ENCODE results near the gene GTPBP3. TPM values are rescaled to one million over a fixed set of nuclear protein-coding genes. Genes with fewer than 3 reads are reported as not detected.
A peak's percentile ranks its signal among the peaks of the same experiment; 100 is the strongest.

The GTPBP3 gene
- total and polyA plus RNA-seq, 12 donors: 8.0 to 12.8 (median 9.8) TPM

- intact Hi-C loops (cut with DNase I): loop anchor here in 8 of 10 donors (5.0 to 10.0 kb wide), 4 partner anchors 75 to 98 kb away; partner anchors contain the start of gene NXNL1 (in 1 of the 8)
- Histone ChIP-seq H3K4me1 (peaks cover 0 to 42% (median 26%) of the 10 kb centered on the region in 9 donors), H3K27ac (peak overlapping the region in 5 of 10 donors; percentile 5 to 35 (median 28)), H3K9me3 (peaks cover 0 to 12% (median 0%) of the 10 kb centered on the region in 11 donors), H3K4me3 (peak overlapping the region in 9 of 10 donors; percentile 21 to 58 (median 52)), H3K27me3 (peaks cover 0 to 50% (median 15%) of the 10 kb centered on the region in 7 donors), H3K36me3 (no peaks in the 10 kb centered on the region)
- DNase-seq (no peak), ATAC-seq (peak in 2 of 8 donors; percentile 2)
- 6 to 10% methylated on average over 32 to 37 of the region's 37 CpGs for WGBS, 2 donors
- TF ChIP-seq CTCF (IDR thresholded peaks at IDR 0.05): peak in 1 of 9 donors; percentile 10
Measured at GRCh38 chr19:17389957-17390664, 52.8 kb downstream of the GTPBP3 start.

- 1% methylated on average over 50 of the region's 50 CpGs for WGBS, 2 donors
- ATAC-seq: peak; percentile 96 to 99 (median 98)
- intact Hi-C loops (cut with DNase I): loop anchor here in 5 of 10 donors (1.0 to 10.0 kb wide), 4 partner anchors 28 to 99 kb away; partner anchors contain the start of gene NXNL1 (in 1 of the 5)
- Histone ChIP-seq H3K4me3 (peak overlapping the region; percentile 21 to 58 (median 52)), H3K9me3 (peaks cover 0 to 12% (median 0%) of the 10 kb centered on the region in 11 donors), H3K4me1 (peaks cover 0 to 40% (median 23%) of the 10 kb centered on the region in 9 donors), H3K27ac (peak overlapping the region in 6 of 10 donors; percentile 5 to 35 (median 29)), H3K36me3 (no peaks in the 10 kb centered on the region), H3K27me3 (peaks cover 0 to 50% (median 15%) of the 10 kb centered on the region in 7 donors)
- peak; percentile 50 to 87 (median 80) for TF ChIP-seq CTCF (IDR thresholded peaks at IDR 0.05)
- peak; percentile 93 to 94 for DNase-seq
Measured at GRCh38 chr19:17390665-17391370, 53.5 kb downstream of the GTPBP3 start.

- WGBS, 2 donors: 11 to 12% methylated on average over 26 of the region's 26 CpGs
- peak in 2 of 9 donors; percentile 2 to 6 for TF ChIP-seq CTCF (IDR thresholded peaks at IDR 0.05)
- DNase-seq: no peak
- peak overlapping the region in 1 of 10 donors; percentile 30 for H3K27ac ChIP-seq
- peak overlapping the region; percentile 16 to 58 (median 51) for H3K4me3 ChIP-seq
- intact Hi-C loops (cut with DNase I): loop anchor here in 5 of 10 donors (1.0 to 10.0 kb wide), 4 partner anchors 28 to 99 kb away; partner anchors contain the start of gene NXNL1 (in 1 of the 5)
- H3K27me3 ChIP-seq: peaks cover 0 to 50% (median 15%) of the 10 kb centered on the region in 7 donors
- no peak for ATAC-seq
- H3K9me3 ChIP-seq: peaks cover 0 to 12% (median 0%) of the 10 kb centered on the region in 11 donors
- peaks cover 0 to 37% (median 19%) of the 10 kb centered on the region in 9 donors for H3K4me1 ChIP-seq
- H3K36me3 ChIP-seq: no peaks in the 10 kb centered on the region
Measured at GRCh38 chr19:17391371-17392151, 54.2 kb downstream of the GTPBP3 start.

Other genes with a start within 250 kb of the GTPBP3 start
- 10 to 100 TPM; 25.1 to 36.6 (median 28.3) TPM for gene USE1, start 122.2 kb upstream of the GTPBP3 start, total RNA-seq
- gene USE1, start 122.2 kb upstream of the GTPBP3 start, polyA plus RNA-seq: 10 to 100 TPM; 48.6 to 67.6 TPM
- 10 to 100 TPM in 9 of 10 donors, 1 to 10 TPM in 1; 7.2 to 38.6 (median 15.0) TPM for gene OCEL1, start 111.3 kb upstream of the GTPBP3 start, total RNA-seq
- gene OCEL1, start 111.3 kb upstream of the GTPBP3 start, polyA plus RNA-seq: 10 to 100 TPM; 14.3 to 47.4 TPM
- gene NR2F6, start 91.6 kb upstream of the GTPBP3 start, total RNA-seq: 10 to 100 TPM; 34.5 to 79.7 (median 42.2) TPM
- 10 to 100 TPM; 32.0 to 46.1 TPM for gene NR2F6, start 91.6 kb upstream of the GTPBP3 start, polyA plus RNA-seq
- gene USHBP1, start 72.8 kb upstream of the GTPBP3 start, total RNA-seq: 10 to 100 TPM in 1 of 10 donors, 1 to 10 TPM in 9; 3.4 to 10.7 (median 6.6) TPM
- gene USHBP1, start 72.8 kb upstream of the GTPBP3 start, polyA plus RNA-seq: 10 to 100 TPM; 11.5 to 30.9 TPM
- 10 to 100 TPM; 64.5 to 83.4 (median 74.4) TPM for gene BABAM1, start 70.1 kb upstream of the GTPBP3 start, total RNA-seq
- gene BABAM1, start 70.1 kb upstream of the GTPBP3 start, polyA plus RNA-seq: 10 to 100 TPM; 68.9 to 88.2 TPM
- under 1 TPM in 8 of 10 donors, not detected in 2; 0.09 to 0.85 (median 0.22) TPM for gene ANKLE1, start 55.7 kb upstream of the GTPBP3 start, total RNA-seq
- gene ANKLE1, start 55.7 kb upstream of the GTPBP3 start, polyA plus RNA-seq: under 1 TPM; 0.15 to 0.20 TPM
- 10 to 100 TPM in 2 of 10 donors, 1 to 10 TPM in 8; 6.0 to 16.9 (median 7.9) TPM for gene ABHD8, start 34.1 kb upstream of the GTPBP3 start, total RNA-seq
- gene ABHD8, start 34.1 kb upstream of the GTPBP3 start, polyA plus RNA-seq: 10 to 100 TPM in 1 of 2 donors, 1 to 10 TPM in 1; 8.7 to 16.6 TPM
- gene MRPL34, start 31.7 kb upstream of the GTPBP3 start, total RNA-seq: 100 to 1,000 TPM; 122 to 259 (median 151) TPM
- 100 to 1,000 TPM; 157 to 301 TPM for gene MRPL34, start 31.7 kb upstream of the GTPBP3 start, polyA plus RNA-seq
- 10 to 100 TPM; 24.0 to 39.7 (median 34.7) TPM for gene DDA1, start 28.0 kb upstream of the GTPBP3 start, total RNA-seq
- gene DDA1, start 28.0 kb upstream of the GTPBP3 start, polyA plus RNA-seq: 10 to 100 TPM; 20.4 to 85.7 TPM
- 10 to 100 TPM in 3 of 10 donors, 1 to 10 TPM in 7; 6.2 to 11.7 (median 8.0) TPM for gene ANO8, start 2.7 kb upstream of the GTPBP3 start, total RNA-seq
- gene ANO8, start 2.7 kb upstream of the GTPBP3 start, polyA plus RNA-seq: 10 to 100 TPM in 1 of 2 donors, 1 to 10 TPM in 1; 3.3 to 14.6 TPM
- 10 to 100 TPM in 9 of 10 donors, 1 to 10 TPM in 1; 7.5 to 56.0 (median 22.1) TPM for gene PLVAP, start 39.8 kb downstream of the GTPBP3 start, total RNA-seq
- gene PLVAP, start 39.8 kb downstream of the GTPBP3 start, polyA plus RNA-seq: 10 to 100 TPM; 69.1 to 74.9 TPM
- under 1 TPM in 3 of 10 donors, not detected in 7; 0.44 to 0.51 (median 0.50) TPM for gene CCDC194, start 56.6 kb downstream of the GTPBP3 start, total RNA-seq
- gene CCDC194, start 56.6 kb downstream of the GTPBP3 start, polyA plus RNA-seq: 1 to 10 TPM in 1 of 2 donors, not detected in 1; 1.0 TPM
- 10 to 100 TPM; 22.7 to 73.5 (median 37.0) TPM for gene BST2, start 68.1 kb downstream of the GTPBP3 start, total RNA-seq
- 10 to 100 TPM; 32.0 to 75.4 TPM for gene BST2, start 68.1 kb downstream of the GTPBP3 start, polyA plus RNA-seq
- gene MVB12A, start 82.5 kb downstream of the GTPBP3 start, total RNA-seq: 10 to 100 TPM; 11.7 to 26.8 (median 13.4) TPM
- 10 to 100 TPM; 38.6 to 50.0 TPM for gene MVB12A, start 82.5 kb downstream of the GTPBP3 start, polyA plus RNA-seq
- under 1 TPM in 2 of 10 donors, not detected in 8; 0.12 to 0.20 TPM for gene TMEM221, start 111.1 kb downstream of the GTPBP3 start, total RNA-seq
- gene TMEM221, start 111.1 kb downstream of the GTPBP3 start, polyA plus RNA-seq: under 1 TPM in 1 of 2 donors, not detected in 1; 0.03 TPM
- under 1 TPM in 4 of 10 donors, not detected in 6; 0.42 to 0.80 (median 0.55) TPM for gene NXNL1, start 123.4 kb downstream of the GTPBP3 start, total RNA-seq
- gene NXNL1, start 123.4 kb downstream of the GTPBP3 start, polyA plus RNA-seq: 1 to 10 TPM in 1 of 2 donors, not detected in 1; 1.1 TPM
- 10 to 100 TPM; 37.1 to 64.5 (median 47.2) TPM for gene SLC27A1, start 133.0 kb downstream of the GTPBP3 start, total RNA-seq
- gene SLC27A1, start 133.0 kb downstream of the GTPBP3 start, polyA plus RNA-seq: 10 to 100 TPM; 16.0 to 78.3 TPM
- gene PGLS, start 174.1 kb downstream of the GTPBP3 start, total RNA-seq: 10 to 100 TPM; 16.2 to 45.4 (median 20.6) TPM
- gene PGLS, start 174.1 kb downstream of the GTPBP3 start, polyA plus RNA-seq: 10 to 100 TPM; 40.7 to 57.6 TPM
- gene COLGALT1, start 218.1 kb downstream of the GTPBP3 start, total RNA-seq: 10 to 100 TPM; 19.7 to 73.8 (median 29.3) TPM
- gene COLGALT1, start 218.1 kb downstream of the GTPBP3 start, polyA plus RNA-seq: 10 to 100 TPM; 28.4 to 38.6 TPM